Stimulated activated CD8-positive, alpha-beta memory T cell treated with anti-CD3 and anti-CD28 coated beads, Interleukin-4, amount 100 ng/mL, for 4 hours (primary cell): ENCODE measurements around the gene RCL1.

Experiments used
- DNase-seq, 2 donors: peaks; one replicate each; pipeline ENCODE4 v3.0.0-alpha.2; 2020; ENCODE audit warnings: low read depth in 2 of 2, low spot score in 1 of 2

Gene RCL1

DNA sequence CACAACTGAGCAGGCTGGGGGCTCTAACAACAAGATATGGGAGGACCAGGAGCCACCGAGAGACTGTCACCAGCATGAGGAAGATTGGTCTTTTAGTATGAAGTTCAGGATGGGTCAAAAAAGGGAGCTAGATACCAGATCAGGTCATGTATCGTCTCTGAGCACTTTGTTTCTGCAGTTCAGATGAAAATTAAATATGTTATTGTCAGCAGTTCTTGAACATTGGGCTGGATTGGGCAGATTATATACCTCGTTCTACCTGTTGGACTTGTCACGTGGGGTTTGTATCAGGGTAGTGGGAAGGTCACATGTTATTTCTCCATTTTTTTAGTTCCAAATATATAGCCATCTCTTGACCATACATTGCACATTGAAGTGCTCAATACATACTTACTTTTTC, 47.3 kb downstream of the RCL1 start:
- no peak for DNase-seq

DNA sequence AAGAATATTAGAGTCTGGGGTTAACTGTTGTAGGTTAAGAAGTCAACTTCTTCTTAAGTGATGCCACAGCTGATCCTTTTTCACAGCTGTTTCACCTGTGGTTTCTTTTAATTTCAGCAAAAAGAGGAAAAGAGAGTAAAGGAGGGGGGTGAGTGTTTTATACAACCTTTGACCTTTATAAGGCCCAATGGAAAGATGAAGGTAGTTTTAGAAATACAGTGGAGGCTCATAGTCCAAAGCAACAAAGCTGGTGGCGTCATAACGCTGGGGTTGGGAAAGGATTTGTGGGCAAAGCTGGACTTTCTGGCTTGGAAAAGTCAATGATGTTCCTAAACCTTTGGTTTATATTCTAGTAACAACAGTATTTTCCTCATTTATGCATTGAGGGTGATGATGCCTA, 49.5 kb downstream of the RCL1 start:
- no peak for DNase-seq

DNA sequence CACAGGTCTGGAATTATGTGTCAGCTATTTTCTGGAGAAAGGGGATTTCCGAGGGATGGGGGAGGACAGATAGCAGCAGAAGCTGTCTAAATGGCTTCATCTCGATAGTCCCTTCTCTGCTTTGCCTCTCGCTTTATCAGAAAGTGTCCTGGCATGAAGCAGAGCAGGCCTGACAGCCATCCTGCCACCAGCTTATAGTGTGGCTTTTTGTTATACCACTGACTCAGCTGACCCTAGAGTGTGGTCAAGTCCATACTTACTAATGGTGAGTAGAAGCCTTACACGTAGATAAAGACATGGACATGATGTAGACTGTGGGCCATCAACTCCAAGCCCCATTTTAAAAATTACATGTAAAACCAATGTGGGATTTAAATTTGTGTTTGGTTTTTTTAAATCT, 50.0 kb downstream of the RCL1 start:
- no peak for DNase-seq

DNA sequence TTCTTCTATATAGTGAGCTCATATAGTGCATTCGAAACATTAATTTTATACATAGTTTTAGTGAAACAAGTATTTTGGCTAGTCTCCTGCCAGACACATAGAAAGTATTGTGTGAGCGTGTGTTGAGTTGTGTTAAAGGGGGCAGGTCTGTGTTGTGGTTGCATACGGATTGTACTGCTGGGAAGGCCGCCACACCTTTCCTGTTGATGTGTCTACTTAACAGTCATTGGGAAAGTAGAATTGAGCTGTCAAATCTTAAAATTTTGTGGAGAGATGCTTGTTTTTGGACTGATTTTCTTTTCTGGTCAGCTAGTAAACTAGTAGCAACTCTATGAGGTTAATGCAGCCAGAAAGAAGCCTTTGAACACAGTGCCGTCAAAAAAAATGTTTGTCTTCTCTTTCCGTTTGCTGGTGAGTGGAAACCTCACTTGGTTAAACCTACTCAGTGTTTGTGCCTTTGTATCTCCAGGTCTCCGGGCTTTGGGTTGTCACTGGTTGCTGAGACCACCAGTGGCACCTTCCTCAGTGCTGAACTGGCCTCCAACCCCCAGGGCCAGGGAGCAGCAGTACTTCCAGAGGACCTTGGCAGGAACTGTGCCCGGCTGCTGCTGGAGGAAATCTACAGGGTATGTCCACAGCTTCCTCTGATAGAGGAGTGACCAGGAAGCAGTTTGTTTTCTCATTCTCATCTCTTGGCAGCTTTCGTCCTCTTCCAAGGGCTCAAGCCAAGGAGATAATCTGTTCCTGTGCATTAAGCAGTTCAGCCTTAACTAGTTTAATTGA, 51.5 kb downstream of the RCL1 start:
- DNase-seq = no peak

DNA sequence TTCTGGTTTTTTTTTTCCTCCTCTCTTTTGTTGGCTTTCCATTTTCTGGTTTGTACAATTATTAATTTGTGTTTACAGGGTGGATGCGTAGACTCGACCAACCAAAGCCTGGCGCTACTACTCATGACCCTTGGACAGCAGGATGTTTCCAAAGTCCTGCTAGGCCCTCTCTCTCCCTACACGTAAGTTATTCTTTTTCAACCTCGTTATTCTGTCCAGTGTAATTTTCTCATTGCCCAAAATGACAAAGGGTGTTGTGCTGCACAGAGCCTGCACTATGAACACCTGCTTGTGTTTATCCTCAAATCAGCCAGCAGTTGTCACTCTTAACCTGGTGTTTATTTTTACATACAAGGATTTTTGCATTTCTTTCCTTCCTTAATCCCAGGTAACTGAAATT, 56.6 kb downstream of the RCL1 start:
- DNase-seq = no peak

DNA sequence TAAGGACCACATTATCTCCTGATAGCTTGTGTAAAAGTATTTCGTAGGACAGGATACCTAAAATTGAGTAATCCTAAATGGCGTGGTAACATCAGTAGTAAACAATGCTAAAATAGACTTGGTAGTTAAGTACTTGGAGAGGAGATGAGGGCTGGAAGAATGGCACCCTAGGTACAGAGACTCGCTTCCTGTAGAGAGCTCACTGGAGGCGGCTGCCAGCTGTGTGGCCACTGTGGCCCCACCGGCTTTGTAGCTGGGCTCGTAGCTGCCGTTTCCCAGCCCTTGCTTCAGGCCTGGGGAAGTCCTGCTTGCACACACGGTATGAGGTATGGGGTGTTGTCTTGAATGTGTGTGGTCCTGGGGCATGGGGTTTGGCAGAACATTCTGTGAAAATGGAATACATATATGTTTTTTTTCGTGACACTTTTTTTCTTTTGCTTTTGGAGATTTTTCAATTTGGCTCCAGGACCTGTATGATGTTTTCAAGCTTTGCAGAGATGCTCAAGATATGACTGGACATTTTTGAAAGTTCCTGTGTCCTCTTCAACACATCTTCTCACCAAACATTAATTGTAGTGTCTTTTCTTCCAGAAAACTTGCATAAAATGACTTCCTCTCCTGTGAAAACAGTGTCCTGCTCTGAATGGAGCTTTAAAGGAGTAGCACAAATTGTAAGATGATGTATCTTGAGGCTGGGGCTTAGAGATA, 58.0 kb downstream of the RCL1 start:
- no peak for DNase-seq

DNA sequence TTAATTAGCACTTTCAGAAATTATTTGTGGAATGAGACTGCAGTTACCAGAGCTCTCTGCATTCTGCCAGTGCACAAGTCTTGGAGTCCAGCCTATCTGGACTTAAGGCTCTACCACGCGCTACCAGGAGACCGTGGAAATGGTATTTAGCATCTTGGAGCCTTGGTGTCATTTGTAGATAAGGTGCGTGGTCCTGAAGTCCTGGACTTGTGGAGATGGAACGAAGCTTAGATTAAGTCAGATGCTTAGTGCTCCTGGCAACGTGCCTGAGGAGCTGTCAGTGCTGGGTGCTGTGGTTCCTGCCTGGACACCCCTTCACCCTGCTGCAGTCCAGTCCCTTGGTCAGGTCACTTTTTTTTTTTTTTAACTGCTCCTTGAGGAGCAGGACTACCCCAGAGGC, 59.7 kb downstream of the RCL1 start:
- DNase-seq = no peak

DNA sequence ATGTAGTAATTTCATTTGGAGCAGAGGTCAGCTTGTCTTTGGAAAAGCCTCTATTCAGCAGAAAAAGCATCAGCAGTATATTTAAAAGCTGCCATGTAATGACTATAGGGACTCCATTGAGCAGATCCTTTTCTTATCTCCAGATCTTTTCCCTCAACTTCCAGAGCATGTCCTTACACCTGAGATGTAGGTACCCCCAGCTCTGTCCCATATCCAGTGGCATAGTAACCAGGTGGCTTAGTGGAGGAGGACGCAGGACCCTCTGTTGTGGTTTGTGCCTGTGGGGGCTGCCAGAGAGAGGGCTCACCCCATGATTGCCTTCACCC, 61.5 kb downstream of the RCL1 start:
- no peak for DNase-seq

DNA sequence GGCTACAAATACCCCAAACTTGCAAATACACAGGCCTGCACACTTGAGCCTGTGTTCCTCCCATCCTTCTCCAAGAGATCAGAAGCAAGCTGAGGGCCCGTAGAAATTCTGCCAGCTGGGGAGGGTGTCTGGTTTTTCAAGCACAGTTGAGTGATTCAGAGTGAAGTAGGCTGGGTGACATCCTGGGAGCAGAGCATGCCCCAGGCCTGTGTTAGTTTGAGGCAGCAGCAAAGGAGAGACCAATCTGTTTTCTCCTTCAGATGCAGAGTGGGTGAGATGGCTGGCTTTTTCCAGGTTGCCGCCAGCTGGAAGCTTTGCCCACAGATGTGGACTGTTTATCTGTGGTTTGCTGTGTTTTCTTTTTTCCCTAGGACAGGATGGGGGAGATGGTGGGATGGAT, 63.1 kb downstream of the RCL1 start:
- DNase-seq = no peak

DNA sequence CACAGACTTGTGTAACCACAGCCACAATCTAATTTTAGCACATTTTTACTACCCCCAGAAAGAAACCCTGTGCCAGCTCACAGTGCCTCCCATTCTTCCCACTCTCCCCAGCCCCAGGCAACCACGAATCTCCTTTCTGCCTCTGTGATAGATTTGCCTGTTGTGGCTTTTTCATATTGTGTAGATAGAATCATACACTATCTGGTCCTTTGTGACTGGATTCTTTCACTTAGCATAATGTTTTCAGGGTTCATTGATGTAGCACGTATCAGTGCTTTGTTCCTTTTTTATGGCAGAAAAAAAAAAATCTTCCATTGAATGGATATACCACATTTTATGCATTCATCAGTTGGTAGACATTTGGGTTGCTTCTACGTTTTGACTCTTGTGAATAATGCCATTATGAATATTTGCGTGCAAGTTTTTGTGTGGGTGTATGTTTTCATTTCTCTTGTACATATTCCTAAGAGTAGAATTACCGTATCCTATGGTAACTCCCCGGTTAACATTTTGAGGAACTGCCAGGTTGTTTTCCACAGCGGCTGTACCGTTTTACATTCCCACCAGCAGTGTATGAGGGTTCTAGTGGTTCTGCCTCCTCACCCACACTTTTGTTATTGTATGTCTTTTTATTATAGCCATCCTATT, 64.5 kb downstream of the RCL1 start:
- no peak for DNase-seq

DNA sequence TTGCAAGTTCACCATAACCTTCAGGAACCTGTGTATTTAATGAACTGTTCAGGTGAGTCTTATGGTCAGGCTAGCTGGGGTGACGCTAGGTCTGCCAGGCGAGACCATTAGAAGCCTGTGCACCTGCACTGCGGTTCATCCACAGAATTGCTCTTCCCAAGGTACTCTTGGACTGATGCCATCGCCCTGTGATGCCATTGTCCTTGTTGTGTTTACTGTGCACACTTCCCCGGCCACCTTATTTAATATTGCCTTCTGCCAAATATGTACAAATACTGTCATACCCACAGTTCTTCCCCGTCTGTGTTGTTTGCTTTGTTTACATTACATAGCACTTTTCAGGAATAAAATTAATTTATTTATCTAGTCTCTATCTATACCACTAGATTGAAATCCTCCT, 66.3 kb downstream of the RCL1 start:
- DNase-seq = no peak

DNA sequence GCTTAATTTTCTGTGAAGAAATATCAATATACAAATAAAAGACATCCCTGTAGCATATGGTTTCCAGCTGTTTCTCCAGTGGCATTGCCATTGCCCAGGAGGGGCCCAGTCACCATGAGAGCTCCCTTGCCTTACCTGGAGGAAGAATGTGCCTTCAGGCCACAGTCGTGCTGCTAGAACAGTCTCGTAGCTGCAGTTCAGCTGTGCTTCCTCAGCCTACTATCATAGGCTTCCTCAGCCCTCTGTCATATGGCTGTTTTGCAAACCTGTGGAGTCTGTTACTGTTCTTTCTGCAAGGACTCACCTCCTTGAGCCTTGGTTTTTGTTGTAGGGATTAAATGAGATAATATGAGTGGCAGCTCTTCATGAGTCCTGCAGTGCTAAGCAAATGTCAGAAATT, 67.6 kb downstream of the RCL1 start:
- no peak for DNase-seq

DNA sequence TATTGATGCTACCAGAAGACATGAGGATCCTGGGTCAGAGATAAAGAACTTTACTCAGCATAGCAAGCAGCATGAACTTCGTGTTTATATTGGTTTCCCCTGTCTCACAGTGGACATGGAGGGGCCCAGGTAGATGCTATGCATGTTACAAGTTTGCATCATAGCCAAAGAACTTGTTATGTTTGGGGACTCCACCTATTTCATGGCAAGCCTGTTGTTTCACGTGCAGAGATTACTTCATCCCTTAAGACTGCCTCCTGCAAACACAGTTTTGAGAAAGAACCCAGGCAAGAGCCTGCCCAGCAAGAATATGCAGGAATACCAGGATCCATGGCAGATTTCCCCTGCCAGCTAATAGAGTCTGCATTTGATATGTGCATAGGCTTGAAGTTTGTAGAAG, 68.4 kb downstream of the RCL1 start:
- no peak for DNase-seq

DNA sequence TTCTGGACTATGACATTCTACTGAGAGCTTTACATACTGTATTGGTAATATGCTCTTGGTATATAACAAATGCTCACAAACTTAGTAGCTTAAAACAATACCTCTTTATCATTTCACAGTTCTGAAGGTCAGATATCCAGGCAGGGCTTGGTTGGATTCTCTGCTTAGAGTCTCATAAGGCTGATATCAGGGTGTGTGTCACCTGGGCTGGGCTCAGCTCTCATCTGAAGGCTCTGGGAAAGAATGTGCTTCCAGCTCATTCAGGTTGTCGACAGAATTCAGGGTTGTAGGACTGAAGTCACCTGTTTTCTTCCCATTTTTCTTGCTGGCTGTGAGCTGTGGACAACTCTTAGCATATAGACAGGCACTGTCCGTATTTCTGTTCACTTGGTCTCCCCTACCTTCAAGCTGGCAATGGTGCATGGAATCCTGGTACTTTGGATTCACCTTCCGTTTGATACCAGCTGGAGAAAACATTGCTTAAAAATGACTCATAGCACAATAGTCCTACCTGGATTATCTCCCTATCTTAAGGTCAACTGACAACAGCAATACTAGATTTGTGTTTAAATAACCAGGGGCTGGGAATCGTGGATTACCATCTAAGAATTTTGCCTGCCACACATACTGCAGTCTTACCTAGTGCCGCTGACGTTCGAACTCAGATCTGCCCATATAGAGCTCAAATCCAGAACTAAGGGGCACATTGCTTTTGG, 69.2 kb downstream of the RCL1 start:
- no peak for DNase-seq

DNA sequence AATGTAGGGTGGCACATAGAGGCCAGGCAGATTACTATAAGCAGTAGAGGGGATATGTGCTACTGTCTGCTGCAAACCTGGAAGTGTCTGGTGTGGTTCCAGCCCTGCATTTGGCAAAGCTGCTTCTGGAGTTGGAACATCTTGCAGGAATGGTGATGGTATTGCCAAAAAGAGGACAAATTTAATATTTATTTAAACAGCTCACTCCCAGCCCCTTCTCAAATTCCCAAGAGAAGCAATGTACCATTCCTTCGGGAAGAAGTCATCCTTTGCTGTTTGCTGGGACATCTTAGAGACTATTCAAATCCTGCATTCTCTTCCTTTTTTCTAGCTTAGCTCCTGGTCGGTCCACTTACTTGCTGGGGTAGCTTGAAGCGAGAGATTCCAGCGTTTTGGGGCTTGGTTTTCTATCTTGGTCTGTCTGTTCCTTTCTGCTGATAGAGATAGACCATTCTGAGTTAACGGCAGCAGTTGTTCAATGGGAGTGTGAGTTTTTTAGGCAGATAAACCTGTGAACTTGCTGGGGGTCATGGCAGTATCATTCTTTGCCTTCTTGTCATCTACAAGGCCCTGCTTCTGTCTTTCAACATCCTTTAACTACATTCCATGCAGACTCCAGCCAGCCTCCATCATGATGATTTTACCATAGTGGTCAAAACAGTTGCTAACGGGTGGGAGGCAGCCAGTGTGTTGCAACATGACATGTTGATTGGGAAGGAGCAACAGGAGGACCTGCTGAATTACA, 69.9 kb downstream of the RCL1 start:
- DNase-seq = no peak

DNA sequence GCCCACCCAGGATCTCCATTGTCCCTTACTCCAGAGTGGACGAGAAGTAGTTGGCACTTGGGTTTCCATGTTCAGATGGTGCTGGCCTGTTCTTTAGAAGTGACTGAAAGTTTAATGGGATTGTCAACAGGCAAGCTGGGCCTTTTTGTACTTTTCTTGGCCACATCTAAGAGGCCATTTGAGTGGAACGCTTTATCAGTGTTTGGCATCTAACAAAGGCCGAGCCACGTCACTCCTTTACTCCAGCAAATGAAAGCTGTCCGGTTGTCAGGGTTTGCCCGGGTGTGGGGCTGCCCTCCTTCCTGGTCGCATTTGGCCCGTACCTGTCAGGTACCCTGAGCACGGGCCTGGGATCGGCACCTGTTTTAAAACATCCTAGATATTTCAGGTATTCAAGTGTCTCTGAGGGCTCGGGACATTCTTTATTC, 71.5 kb downstream of the RCL1 start:
- no peak for DNase-seq

DNA sequence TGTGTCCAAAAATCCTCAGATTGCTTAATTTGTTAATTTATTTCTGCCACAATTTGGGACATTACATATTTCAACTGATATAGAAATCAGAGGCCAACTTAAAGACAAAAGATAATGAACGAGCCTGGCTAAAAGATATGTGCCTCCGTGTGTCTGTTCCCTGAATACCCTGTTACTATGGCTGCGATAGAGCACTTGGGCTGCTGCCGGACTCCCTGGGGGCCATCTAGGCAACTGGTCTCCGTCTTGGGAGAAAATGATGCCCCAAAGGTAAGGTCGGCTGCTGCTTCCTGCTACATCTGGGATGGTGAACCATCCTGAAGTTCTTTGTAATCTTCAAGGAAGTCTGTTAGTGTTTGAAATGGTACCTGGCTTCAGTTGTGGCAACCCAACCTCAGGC, 72.0 kb downstream of the RCL1 start:
- DNase-seq = no peak

DNA sequence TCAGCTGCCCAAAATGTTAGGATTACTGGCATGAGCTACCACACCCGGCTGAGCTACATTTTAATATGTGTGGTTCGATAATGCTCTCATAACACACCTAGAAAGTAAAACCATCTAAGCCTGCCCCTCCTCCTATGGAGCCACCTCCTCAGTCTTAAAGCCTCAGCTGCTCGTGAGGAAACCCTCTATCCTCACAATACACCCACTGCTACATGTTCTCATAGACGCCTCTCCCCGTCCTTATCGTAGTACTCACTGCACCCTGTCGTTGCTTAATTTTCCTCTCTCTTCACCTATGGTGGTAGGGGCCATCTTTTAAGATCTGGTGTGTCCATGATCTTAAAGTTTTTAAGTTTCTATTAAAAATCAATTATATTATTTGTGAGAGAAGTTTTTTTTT, 72.9 kb downstream of the RCL1 start:
- no peak for DNase-seq

DNA sequence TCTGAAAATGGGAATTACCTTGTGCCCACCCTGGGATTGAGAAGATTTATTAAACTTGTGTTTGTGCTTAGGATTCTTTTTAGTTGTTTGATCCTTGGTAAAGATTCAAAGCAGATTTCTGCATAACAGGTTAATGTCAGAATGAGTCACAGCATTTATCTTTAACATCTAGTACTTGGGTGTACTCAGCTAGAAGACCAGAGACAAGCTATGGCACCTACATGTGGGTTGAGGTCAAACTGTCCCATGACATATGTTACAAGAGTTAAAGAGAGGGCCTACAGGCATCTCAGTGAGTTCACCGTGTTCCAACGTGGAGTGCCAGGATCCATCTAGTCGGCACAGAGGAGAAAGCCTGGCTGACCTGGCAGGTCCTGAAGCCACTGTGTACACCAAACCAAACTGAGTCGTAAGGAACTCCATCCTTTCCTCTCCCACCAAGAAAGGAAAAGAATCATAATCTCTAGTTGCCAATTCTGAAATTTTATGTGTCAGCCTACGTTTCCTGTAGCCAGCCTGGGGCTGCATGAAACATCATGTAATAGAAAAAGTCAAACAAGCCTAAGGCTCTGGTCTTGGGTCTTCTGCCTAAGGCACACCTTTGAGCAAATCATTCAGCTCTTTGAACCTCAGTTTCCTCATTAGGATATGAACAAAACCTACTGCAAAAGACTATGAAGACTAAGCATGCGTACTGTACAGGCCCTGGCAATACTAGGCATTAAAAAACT, 73.7 kb downstream of the RCL1 start:
- no peak for DNase-seq

DNA sequence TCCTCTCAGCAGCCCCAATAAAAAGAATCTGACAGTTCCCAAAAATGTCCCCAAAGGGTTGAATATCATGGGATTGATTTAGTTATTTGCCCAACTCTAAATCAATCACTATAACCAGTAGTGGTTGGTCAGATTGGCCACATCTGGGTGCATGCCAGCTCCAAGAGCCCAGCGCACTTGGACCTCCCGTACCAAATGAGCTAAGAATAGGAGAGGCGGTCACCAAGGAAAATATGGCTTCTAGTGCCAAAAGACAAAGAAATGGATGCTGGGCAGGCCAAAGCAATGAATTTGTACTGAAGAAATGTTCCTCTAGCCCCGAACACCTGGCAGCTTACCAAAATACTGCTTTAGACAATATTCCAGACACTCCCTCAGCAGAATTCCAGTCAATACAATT, 80.3 kb downstream of the RCL1 start:
- DNase-seq = no peak

DNA sequence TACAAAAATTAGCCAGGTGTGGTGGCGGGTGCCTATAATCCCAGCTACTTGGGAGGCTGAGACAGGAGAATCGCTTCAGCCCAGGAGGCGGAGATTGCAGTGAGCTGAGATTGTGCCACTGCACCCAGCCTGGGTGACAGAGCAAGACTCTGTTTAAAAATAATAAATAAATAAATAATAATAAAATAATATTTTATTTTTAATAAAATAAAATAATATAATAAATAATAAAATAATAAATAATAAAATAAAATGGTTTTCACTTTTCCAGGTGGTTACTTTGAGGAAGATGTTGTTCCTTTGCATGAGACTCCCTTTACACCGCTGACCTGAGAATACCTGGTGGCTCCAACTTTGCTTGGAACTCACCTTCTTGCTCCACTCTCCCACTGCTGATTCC, 82.8 kb downstream of the RCL1 start:
- no peak for DNase-seq
